Nephron (organoid): ENCODE data around the gene NBEAL2.

Experiments used
- H3K27ac Mint-ChIP-seq, 3 experiments: 2 replicates each; pipeline ENCODE4 v1.8.0; 2020; ENCODE audit warnings: mixed read lengths in 3 of 3, mild to moderate bottlenecking in 2 of 3, moderate library complexity in 1 of 3
- H3K27me3 Mint-ChIP-seq: 2 replicates; pipeline ENCODE4 v1.8.0; 2021; ENCODE audit warnings: low read depth, mild to moderate bottlenecking, moderate library complexity, mixed read lengths
- H3K36me3 Mint-ChIP-seq: 2 replicates; pipeline ENCODE4 v1.8.0; 2020; ENCODE audit warnings: low read depth, mixed read lengths
- H3K4me1 Mint-ChIP-seq: 2 replicates; pipeline ENCODE4 v1.8.0; 2020; ENCODE audit warnings: mixed read lengths
- H3K4me3 Mint-ChIP-seq, 3 experiments: 2 replicates each; pipeline ENCODE4 v1.8.0; 2020; ENCODE audit warnings: mild to moderate bottlenecking in 3 of 3, mixed read lengths in 3 of 3, moderate library complexity in 2 of 3
- H3K9me3 Mint-ChIP-seq: 2 replicates; pipeline ENCODE4 v1.8.0; 2020; ENCODE audit warnings: mixed read lengths
- CTCF ChIP-seq, 3 experiments: fragments of 200-600 bp; sonication (generic); IDR thresholded peaks; one replicate each; pipeline ENCODE4 v1.5.0; 2021; ENCODE audit warnings: antibody characterized with exemption in 3 of 3; ENCODE audit not compliant: unreplicated experiment in 3 of 3

The NBEAL2 gene

DNA sequence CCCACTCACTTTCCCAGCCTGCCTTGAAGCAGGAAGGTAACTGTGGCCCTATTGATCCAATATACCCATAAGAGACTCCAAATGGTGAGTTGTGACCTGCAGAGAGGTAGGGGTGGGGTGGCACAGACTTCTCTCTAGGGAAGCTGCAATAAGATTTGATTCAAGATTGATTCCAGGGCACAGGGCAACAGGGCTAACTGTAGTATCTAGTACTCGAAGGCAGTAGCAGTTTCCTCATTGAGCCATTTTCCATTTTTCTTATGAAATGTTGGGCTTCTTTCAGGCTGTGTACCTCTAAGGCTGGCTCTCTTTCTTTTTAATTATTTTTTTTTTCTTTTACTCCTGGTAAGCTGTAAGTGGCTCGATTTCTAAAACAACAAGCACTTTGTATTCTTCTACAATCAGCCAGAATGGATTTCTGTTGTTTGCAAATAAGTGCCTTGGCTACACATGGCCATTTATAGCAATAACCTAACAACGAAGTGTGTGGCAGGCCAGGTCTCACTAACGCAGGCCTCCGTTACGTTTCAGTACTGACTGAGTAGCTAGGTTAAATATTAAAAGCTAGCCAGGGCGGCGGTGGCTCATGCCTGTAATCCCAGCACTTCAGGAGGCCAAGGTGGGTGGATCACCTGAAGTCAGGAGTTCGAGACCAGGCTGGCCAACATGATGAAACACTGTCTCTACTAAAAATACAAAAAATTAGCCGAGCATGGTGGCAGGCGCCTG, 22.2 kb upstream of the NBEAL2 start:
- Mint-ChIP-seq H3K27ac (peak overlapping the region in 2 of 3 experiments; percentile 23 to 85), H3K36me3 (peaks cover 8% of the 10 kb centered on the region), H3K4me1 (peaks cover 68% of the 10 kb centered on the region), H3K27me3 (no peaks in the 10 kb centered on the region), H3K9me3 (no peaks in the 10 kb centered on the region), H3K4me3 (no peak overlapping the region)
- no peak for TF ChIP-seq CTCF (IDR thresholded peaks at IDR 0.05; ENCODE audit: unreplicated experiment in 3 of 3)

DNA sequence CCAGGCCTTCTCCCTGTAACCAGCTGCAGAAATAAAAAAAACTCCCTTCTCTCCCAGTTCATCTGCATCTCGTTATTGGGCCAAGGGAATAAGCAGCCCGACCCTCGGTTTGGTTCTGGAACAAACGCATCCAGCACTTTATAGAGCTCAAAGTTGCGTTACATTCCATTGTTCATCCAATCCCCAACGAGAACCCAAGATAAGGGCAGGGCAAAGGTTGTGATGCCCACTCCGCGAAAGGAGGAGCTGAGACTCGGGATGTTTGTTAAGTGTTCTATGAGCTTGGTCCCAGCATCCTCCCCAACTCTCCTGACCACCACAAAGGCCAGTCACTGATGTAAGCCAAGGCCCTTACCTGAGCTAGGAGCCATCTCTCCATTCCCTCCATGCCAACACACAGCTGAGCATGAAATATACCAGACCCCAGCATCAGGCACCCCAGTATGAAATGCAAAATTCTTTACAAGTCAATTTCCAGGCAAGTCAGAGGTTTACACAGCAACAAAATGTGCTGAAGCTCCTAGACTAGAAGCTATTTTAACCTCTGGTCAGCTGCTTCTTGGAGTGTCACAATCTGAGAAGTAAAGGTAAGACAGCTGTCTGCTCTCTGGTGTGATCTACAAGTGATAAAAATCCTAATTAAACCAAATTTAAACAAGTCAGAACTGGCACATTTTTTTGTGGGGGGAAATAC, 20.9 kb upstream of the NBEAL2 start:
- Mint-ChIP-seq H3K4me1 (peaks cover 59% of the 10 kb centered on the region), H3K9me3 (peaks cover 4% of the 10 kb centered on the region), H3K27me3 (no peaks in the 10 kb centered on the region), H3K27ac (peak overlapping the region; percentile 32 to 85 (median 35)), H3K4me3 (no peak overlapping the region), H3K36me3 (peaks cover 21% of the 10 kb centered on the region)
- TF ChIP-seq CTCF (IDR thresholded peaks at IDR 0.05; ENCODE audit: unreplicated experiment in 3 of 3), result no peak

DNA sequence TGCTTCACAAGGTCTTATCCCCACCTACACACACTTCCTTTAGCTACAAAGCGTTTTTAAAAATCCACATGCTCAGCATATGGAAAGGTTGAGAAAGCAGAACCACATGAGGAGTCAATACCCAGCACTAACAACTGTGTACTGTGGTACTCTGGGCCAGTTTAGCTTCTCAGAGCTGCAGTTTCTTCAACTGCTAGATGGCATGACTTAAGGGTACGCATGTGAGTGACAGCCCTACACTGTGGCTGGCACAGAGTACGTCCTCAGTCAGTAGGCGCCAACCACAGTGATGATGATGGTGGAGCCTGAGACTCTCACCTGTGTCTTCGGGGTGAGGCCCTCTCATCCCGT, 20.3 kb upstream of the NBEAL2 start:
- Mint-ChIP-seq H3K27ac (peak overlapping the region; percentile 35 to 85 (median 52)), H3K36me3 (peaks cover 21% of the 10 kb centered on the region), H3K27me3 (no peaks in the 10 kb centered on the region), H3K4me1 (peaks cover 53% of the 10 kb centered on the region), H3K4me3 (no peak overlapping the region), H3K9me3 (peaks cover 4% of the 10 kb centered on the region)
- TF ChIP-seq CTCF (IDR thresholded peaks at IDR 0.05; ENCODE audit: unreplicated experiment in 3 of 3), result no peak

GRCh38 chr3:46960081-46960701, 19.3 kb upstream of the NBEAL2 start:
- peak overlapping the region; percentile 40 to 85 (median 52) for H3K27ac Mint-ChIP-seq
- no peaks in the 10 kb centered on the region for H3K27me3 Mint-ChIP-seq
- no peak for TF ChIP-seq CTCF (IDR thresholded peaks at IDR 0.05; ENCODE audit: unreplicated experiment in 3 of 3)
- peaks cover 44% of the 10 kb centered on the region for H3K4me1 Mint-ChIP-seq
- H3K36me3 Mint-ChIP-seq, result peaks cover 26% of the 10 kb centered on the region
- H3K9me3 Mint-ChIP-seq, result peaks cover 4% of the 10 kb centered on the region
- H3K4me3 Mint-ChIP-seq, result peak overlapping the region in 1 of 3 experiments; percentile 14

DNA sequence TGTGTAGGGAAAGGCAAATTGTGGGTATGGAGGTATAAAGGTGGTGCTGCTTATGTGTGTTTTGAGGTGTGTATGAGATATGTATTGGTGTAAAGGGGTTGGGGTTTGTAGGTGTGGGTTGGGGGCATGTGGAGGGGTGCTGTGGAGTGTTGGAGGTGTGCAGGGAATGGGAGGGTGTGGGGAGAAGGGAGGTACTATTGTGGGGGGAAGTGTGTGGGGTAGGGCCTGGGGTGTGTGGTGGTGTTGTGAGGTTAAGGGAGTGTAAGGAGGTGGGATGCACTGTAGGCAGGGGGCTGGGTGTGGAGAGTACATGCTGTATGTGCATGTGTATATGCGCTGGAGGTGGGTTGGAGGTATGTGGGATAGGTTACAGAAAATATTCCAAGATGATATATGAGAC, 18.6 kb upstream of the NBEAL2 start:
- H3K4me1 Mint-ChIP-seq, result peaks cover 39% of the 10 kb centered on the region
- H3K27ac Mint-ChIP-seq, result peak overlapping the region; percentile 40 to 85 (median 52)
- TF ChIP-seq CTCF (IDR thresholded peaks at IDR 0.05; ENCODE audit: unreplicated experiment in 3 of 3), result no peak
- H3K27me3 Mint-ChIP-seq, result no peaks in the 10 kb centered on the region
- H3K4me3 Mint-ChIP-seq, result peak overlapping the region in 1 of 3 experiments; percentile 14
- peaks cover 33% of the 10 kb centered on the region for H3K36me3 Mint-ChIP-seq
- H3K9me3 Mint-ChIP-seq, result peaks cover 4% of the 10 kb centered on the region
